Caco-2 (cell line): Measurements from ENCODE around the gene CD74. TPM values are rescaled to one million over a fixed set of nuclear protein-coding genes. Genes with fewer than 3 reads are reported as not detected.

Source experiments
- BruUV-seq: library from RNA; stranded (reverse); fragments of 400-500 nt; replicated peaks from 2 replicates; lab custom pipeline; 2021; lab: Mats Ljungman, UMichigan
- CTCF ChIA-PET: fragments of 300-600 bp; sonication (Branson Sonifier 250); formaldehyde crosslinking; loops from one replicate; lab custom pipeline; 2022; ENCODE audit warnings: antibody characterized with exemption; lab: Charles Lee
- POLR2A ChIA-PET: fragments of 300-600 bp; sonication (Branson Sonifier 250); formaldehyde crosslinking; loops from one replicate; lab custom pipeline; 2022; ENCODE audit warnings: antibody characterized with exemption; lab: Charles Lee
- DNase-seq, 2 experiments: peaks; one replicate each; pipeline versions ENCODE4 v3.0.0 to v3.0.0-alpha.2; 2020 to 2022
- H3K27me3 ChIP-seq: replicated peaks from 2 replicates; pipeline ENCODE4 v1.6.0; 2011; ENCODE audit warnings: low read length; ENCODE audit not compliant: control insufficient read depth, insufficient read depth
- H3K36me3 ChIP-seq: 2 replicates; pipeline ENCODE4 v1.5.1; 2011; ENCODE audit warnings: low read length; ENCODE audit not compliant: control insufficient read depth, insufficient read depth
- H3K4me1 ChIP-seq: fragments of 250-450 bp; sonication (Bioruptor Pico); 2 replicates; pipeline ENCODE4 v1.5.1; 2020; ENCODE audit warnings: mild to moderate bottlenecking
- H3K4me3 ChIP-seq: 2 replicates; pipeline ENCODE4 v1.5.1; 2011; ENCODE audit warnings: low read depth, mild to moderate bottlenecking, control low read depth, low read length
- H3K9me3 ChIP-seq: fragments of 250-450 bp; sonication (Bioruptor Pico); 2 replicates; pipeline ENCODE4 v1.5.1; 2020; ENCODE audit warnings: mild to moderate bottlenecking, moderate library complexity
- H3K27ac Mint-ChIP-seq: one replicate; pipeline ENCODE4 v1.8.0; 2022; ENCODE audit warnings: mixed read lengths; ENCODE audit not compliant: unreplicated experiment
- H3K27me3 Mint-ChIP-seq: one replicate; pipeline ENCODE4 v1.8.0; 2022; ENCODE audit warnings: mixed read lengths; ENCODE audit not compliant: insufficient read depth, unreplicated experiment
- H3K36me3 Mint-ChIP-seq: one replicate; pipeline ENCODE4 v1.8.0; 2022; ENCODE audit warnings: mild to moderate bottlenecking, mixed read lengths; ENCODE audit not compliant: insufficient read depth, unreplicated experiment
- H3K4me1 Mint-ChIP-seq: one replicate; pipeline ENCODE4 v1.8.0; 2022; ENCODE audit warnings: low read depth, mixed read lengths; ENCODE audit not compliant: unreplicated experiment
- H3K4me3 Mint-ChIP-seq: one replicate; pipeline ENCODE4 v1.8.0; 2022; ENCODE audit warnings: mild to moderate bottlenecking, moderate library complexity, mixed read lengths; ENCODE audit not compliant: unreplicated experiment
- H3K9me3 Mint-ChIP-seq: one replicate; pipeline ENCODE4 v1.8.0; 2022; ENCODE audit warnings: mixed read lengths; ENCODE audit not compliant: unreplicated experiment
- intact Hi-C: fragments of 100-400 bp; cut with micrococcal nuclease; formaldehyde crosslinking; loops from one replicate; pipeline ENCODE4 v1.10.0; 2022; ENCODE audit not compliant: unreplicated experiment
- total RNA-seq: library from RNA; stranded (reverse); gene quantifications from 2 replicates; pipeline ENCODE4 v1.2.3, GENCODE V29; 2022
- TF ChIP-seq, protein P1 (sequence below), 2 experiments: fragments of 200-600 bp in 1 of 2; IDR thresholded peaks; 1 replicate in 1 of 2; 2 replicates in 1 of 2; pipeline versions ENCODE4 v1.5.1 to v1.8.0; 2011 to 2022; ENCODE audit warnings: antibody characterized with exemption in 1 of 2, control low read depth in 1 of 2, inconsistent platforms in 1 of 2, low read depth in 1 of 2, low read length in 1 of 2, mild to moderate bottlenecking in 1 of 2, moderate library complexity in 1 of 2; ENCODE audit not compliant: insufficient read depth in 1 of 2, severe bottlenecking in 1 of 2, unreplicated experiment in 1 of 2

The CD74 gene
- total RNA-seq, 1 experiment from 2014 or later = 59.3 TPM

DNA sequence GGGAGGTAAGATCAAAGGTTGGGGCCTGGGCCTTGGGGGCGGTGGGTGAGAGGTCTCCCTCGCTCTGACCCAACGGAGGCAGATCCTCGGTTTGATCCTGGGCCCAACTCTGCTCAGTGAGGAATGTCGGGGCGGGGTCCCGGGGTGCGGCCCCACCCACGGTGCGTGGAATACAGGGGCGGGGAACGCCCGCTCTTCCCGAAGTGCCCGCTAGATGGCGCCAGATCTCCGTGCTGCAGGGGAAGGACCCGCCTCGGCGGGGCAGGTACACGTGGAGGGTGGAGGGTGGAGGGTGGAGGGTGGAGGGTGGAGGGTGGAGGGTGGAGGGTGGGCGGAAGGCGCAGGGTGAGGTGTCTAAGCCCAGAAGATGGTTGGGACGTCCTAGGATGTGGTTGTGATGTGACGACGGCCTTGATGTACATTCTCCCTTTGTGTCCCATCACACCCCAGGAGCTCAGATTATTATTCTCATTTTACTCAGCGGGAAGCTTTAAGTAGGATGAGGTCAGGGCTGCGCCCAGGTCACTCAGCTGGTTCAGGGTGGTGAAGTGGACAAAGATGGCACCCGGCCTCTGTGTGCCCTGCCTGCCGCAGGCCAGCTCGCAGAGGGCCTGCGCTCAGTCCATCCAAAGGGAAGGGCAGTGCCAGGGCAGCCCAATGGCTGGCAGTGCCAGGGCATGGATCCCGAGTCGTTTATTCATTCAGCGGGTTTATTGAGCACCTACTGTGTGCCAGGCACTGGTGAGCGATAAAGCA lies 46.3 kb upstream of the CD74 start:
- TF ChIP-seq, protein P1, sequence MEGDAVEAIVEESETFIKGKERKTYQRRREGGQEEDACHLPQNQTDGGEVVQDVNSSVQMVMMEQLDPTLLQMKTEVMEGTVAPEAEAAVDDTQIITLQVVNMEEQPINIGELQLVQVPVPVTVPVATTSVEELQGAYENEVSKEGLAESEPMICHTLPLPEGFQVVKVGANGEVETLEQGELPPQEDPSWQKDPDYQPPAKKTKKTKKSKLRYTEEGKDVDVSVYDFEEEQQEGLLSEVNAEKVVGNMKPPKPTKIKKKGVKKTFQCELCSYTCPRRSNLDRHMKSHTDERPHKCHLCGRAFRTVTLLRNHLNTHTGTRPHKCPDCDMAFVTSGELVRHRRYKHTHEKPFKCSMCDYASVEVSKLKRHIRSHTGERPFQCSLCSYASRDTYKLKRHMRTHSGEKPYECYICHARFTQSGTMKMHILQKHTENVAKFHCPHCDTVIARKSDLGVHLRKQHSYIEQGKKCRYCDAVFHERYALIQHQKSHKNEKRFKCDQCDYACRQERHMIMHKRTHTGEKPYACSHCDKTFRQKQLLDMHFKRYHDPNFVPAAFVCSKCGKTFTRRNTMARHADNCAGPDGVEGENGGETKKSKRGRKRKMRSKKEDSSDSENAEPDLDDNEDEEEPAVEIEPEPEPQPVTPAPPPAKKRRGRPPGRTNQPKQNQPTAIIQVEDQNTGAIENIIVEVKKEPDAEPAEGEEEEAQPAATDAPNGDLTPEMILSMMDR (IDR thresholded peaks at IDR 0.05; ENCODE audit: insufficient read depth in 1 of 2, low read depth in 1 of 2, low read length in 1 of 2, severe bottlenecking in 1 of 2, unreplicated experiment in 1 of 2) = peak; percentile 86 to 91
- intact Hi-C loops = loop anchor here (1.0 to 10.0 kb wide), 9 partner anchors 15 to 388 kb away; partner anchors contain the start of genes DCTN4, IRGM, RBM22 and SYNPO
- CTCF ChIA-PET = interaction anchor here (0.6 to 3.1 kb wide), 16 partner anchors 14 to 535 kb away, joined by 3 to 28 read pairs (median 4); partner anchors contain the start of gene NDST1
- POLR2A ChIA-PET = interaction anchor here (0.5 to 0.6 kb wide), 2 partner anchors 27 to 33 kb away, joined by 6 to 12 read pairs; no protein-coding TSS in a partner anchor
- H3K4me1 Mint-ChIP-seq = peaks cover 15% of the 10 kb centered on the region
- peak; percentile 90 to 95 for DNase-seq
- no peaks in the 10 kb centered on the region for H3K9me3 ChIP-seq
- no peaks in the 10 kb centered on the region for H3K27me3 Mint-ChIP-seq
- peak overlapping the region; percentile 25 for H3K4me3 Mint-ChIP-seq
- no peaks in the 10 kb centered on the region for H3K27me3 ChIP-seq
- H3K9me3 Mint-ChIP-seq = no peaks in the 10 kb centered on the region
- peak overlapping the region; percentile 19 for H3K27ac Mint-ChIP-seq
- H3K36me3 ChIP-seq = no peaks in the 10 kb centered on the region
- H3K4me1 ChIP-seq = peaks cover 10% of the 10 kb centered on the region
- H3K4me3 ChIP-seq = no peak overlapping the region
- BruUV-seq = no TSS peak
- H3K36me3 Mint-ChIP-seq = no peaks in the 10 kb centered on the region

DNA sequence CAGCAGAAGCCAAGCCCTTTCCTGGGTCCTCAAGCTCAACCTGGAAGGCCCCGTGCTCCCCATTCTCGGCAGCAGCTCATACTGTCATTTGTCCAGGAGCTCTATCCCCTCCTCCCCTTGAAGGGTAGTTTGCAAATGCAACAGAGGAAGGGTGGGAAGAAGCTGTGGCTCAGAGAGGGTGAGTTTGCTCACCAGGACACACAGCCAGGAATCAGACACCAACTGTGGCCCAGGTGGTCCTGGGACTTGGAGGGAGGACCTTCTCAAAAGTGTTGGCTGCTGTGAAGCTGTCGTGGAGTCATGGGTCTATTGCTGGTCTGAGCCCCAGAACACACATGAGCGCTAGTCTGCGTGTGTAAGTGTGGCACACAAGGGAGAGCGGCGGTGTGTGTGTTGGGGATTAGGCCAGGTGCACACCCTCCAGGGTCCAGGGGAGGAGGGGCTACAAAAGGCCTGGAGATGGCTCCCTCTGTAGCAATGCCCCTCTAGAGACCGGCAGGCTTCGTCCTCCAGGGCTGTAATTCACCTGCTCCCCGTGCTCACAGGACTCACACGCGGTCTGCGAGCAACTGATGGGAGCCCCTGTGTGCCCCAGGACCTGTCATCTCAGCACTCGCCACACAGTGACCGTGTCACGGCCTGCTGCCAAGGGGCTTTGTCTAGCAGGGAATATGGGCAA lies 45.0 kb upstream of the CD74 start:
- no peaks in the 10 kb centered on the region for H3K9me3 Mint-ChIP-seq
- Histone ChIP-seq H3K4me1 (peaks cover 10% of the 10 kb centered on the region), H3K27me3 (no peaks in the 10 kb centered on the region), H3K4me3 (no peak overlapping the region), H3K9me3 (no peaks in the 10 kb centered on the region), H3K36me3 (no peaks in the 10 kb centered on the region)
- intact Hi-C loops = loop anchor here (1.0 to 10.0 kb wide), 8 partner anchors 17 to 390 kb away; partner anchors contain the start of genes DCTN4, IRGM, RBM22 and SYNPO
- no TSS peak for BruUV-seq
- no peaks in the 10 kb centered on the region for H3K36me3 Mint-ChIP-seq
- POLR2A ChIA-PET = no interaction called here
- no peak for DNase-seq
- peaks cover 15% of the 10 kb centered on the region for H3K4me1 Mint-ChIP-seq
- CTCF ChIA-PET = interaction anchor here (0.5 to 3.1 kb wide), 7 partner anchors 16 to 103 kb away, joined by 3 to 28 read pairs (median 14); no protein-coding TSS in a partner anchor
- TF ChIP-seq, protein P1 (IDR thresholded peaks at IDR 0.05; ENCODE audit: insufficient read depth in 1 of 2, low read depth in 1 of 2, low read length in 1 of 2, severe bottlenecking in 1 of 2, unreplicated experiment in 1 of 2) = no peak
- peak overlapping the region; percentile 79 for H3K27ac Mint-ChIP-seq
- peak overlapping the region; percentile 45 for H3K4me3 Mint-ChIP-seq
- no peaks in the 10 kb centered on the region for H3K27me3 Mint-ChIP-seq

DNA sequence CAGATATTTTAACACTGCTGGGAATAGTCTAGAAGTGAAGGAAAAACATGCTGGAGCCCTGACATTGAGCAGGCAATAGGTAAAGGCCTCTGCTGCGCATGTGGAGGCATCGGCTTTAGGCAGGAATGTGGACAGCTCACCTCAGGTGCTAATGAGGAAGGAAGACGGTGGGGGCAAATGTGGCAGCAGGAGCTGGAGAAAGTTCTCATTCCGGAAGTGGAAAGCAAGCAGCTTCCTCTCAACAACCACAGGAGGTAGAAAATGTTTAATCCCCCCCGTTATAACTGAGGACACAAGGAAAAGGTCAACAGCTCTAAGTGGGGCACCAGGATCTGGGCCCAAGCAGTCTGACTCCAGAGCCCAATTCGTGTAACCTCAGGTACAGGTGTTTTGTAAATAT lies 44.4 kb upstream of the CD74 start:
- intact Hi-C loops = loop anchor here (5.0 to 10.0 kb wide), 4 partner anchors 185 to 390 kb away; partner anchors contain the start of genes DCTN4, IRGM, RBM22 and SYNPO
- Histone ChIP-seq H3K4me1 (peaks cover 10% of the 10 kb centered on the region), H3K36me3 (no peaks in the 10 kb centered on the region), H3K9me3 (no peaks in the 10 kb centered on the region), H3K27me3 (no peaks in the 10 kb centered on the region), H3K4me3 (no peak overlapping the region)
- Mint-ChIP-seq H3K4me1 (peaks cover 15% of the 10 kb centered on the region), H3K36me3 (no peaks in the 10 kb centered on the region), H3K27ac (no peak overlapping the region), H3K9me3 (no peaks in the 10 kb centered on the region), H3K4me3 (no peak overlapping the region), H3K27me3 (no peaks in the 10 kb centered on the region)
- TF ChIP-seq, protein P1 (IDR thresholded peaks at IDR 0.05; ENCODE audit: insufficient read depth in 1 of 2, low read depth in 1 of 2, low read length in 1 of 2, severe bottlenecking in 1 of 2, unreplicated experiment in 1 of 2) = no peak
- POLR2A ChIA-PET = no interaction called here
- no TSS peak for BruUV-seq
- CTCF ChIA-PET = interaction anchor here (0.5 to 3.1 kb wide), 5 partner anchors 17 to 104 kb away, joined by 3 to 28 read pairs (median 14); no protein-coding TSS in a partner anchor
- DNase-seq = no peak
